Esophagus muscularis mucosa (tissue), 4 donors: Measurements from ENCODE around the gene SNX19.

Source experiments
- EP300 ChIP-seq: sonication (generic); formaldehyde crosslinking; IDR thresholded peaks from one replicate; pipeline ENCODE4 v1.6.1; 2017; ENCODE audit warnings: antibody characterized with exemption
- POLR2A ChIP-seq: fragments of 450-650 bp; IDR thresholded peaks from one replicate; pipeline ENCODE4 v1.6.1; 2017; ENCODE audit warnings: antibody characterized with exemption, moderate library complexity, mild to moderate bottlenecking, low read depth
- POLR2AphosphoS5 ChIP-seq, 2 donors: sonication (generic); formaldehyde crosslinking; IDR thresholded peaks; one replicate each; pipeline ENCODE4 v1.6.1; 2017; ENCODE audit warnings: antibody characterized with exemption in 2 of 2
- TF ChIP-seq, protein P1 (sequence below), 3 experiments: fragments of 200-600 bp in 2 of 3; fragments of 450-650 bp in 1 of 3; sonication (generic) in 2 of 3; IDR thresholded peaks; one replicate each; pipeline ENCODE4 v1.5.1; 2017 to 2019; ENCODE audit warnings: antibody characterized with exemption in 3 of 3, mild to moderate bottlenecking in 2 of 3, moderate library complexity in 1 of 3

DNA sequence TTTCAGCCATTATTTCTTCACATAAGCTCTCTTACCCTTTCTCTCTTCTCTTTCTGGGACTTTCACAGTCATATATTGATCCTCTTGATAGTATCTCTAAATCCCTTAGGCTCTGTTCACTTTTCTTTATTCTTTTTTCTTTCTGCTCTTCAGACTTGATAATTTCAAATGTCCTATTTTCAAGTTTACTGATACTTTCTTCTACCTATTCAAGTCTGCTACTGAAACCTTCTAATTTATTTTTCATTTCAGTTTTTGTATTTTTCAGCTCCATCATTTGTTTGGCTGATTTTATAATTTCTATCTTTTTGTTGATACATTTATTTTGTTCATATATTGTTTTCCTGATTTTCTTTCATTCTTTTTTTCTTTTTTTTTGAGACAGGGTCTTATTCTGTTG lies 79.1 kb downstream of the SNX19 start:
- TF ChIP-seq POLR2A (no peak), EP300 (no peak), POLR2AphosphoS5 (IDR thresholded peaks at IDR 0.05) (no peak)
- TF ChIP-seq, protein P1, sequence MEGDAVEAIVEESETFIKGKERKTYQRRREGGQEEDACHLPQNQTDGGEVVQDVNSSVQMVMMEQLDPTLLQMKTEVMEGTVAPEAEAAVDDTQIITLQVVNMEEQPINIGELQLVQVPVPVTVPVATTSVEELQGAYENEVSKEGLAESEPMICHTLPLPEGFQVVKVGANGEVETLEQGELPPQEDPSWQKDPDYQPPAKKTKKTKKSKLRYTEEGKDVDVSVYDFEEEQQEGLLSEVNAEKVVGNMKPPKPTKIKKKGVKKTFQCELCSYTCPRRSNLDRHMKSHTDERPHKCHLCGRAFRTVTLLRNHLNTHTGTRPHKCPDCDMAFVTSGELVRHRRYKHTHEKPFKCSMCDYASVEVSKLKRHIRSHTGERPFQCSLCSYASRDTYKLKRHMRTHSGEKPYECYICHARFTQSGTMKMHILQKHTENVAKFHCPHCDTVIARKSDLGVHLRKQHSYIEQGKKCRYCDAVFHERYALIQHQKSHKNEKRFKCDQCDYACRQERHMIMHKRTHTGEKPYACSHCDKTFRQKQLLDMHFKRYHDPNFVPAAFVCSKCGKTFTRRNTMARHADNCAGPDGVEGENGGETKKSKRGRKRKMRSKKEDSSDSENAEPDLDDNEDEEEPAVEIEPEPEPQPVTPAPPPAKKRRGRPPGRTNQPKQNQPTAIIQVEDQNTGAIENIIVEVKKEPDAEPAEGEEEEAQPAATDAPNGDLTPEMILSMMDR (IDR thresholded peaks at IDR 0.05) = no peak
